K562 treated with DMSO at 1 percent for 4 hours (cell line): ENCODE measurements around the gene KCND2. TPM values are rescaled to one million over a fixed set of nuclear protein-coding genes. Genes with fewer than 3 reads are reported as not detected.

Source experiments
- total RNA-seq: library from RNA; unstranded; fragments of 300-600 nt; gene quantifications from 2 replicates; pipeline ENCODE4 v1.2.3, GENCODE V29; 2022; ENCODE audit not compliant: insufficient read depth

KCND2 gene
- not detected in 2 replicates for total RNA-seq

DNA sequence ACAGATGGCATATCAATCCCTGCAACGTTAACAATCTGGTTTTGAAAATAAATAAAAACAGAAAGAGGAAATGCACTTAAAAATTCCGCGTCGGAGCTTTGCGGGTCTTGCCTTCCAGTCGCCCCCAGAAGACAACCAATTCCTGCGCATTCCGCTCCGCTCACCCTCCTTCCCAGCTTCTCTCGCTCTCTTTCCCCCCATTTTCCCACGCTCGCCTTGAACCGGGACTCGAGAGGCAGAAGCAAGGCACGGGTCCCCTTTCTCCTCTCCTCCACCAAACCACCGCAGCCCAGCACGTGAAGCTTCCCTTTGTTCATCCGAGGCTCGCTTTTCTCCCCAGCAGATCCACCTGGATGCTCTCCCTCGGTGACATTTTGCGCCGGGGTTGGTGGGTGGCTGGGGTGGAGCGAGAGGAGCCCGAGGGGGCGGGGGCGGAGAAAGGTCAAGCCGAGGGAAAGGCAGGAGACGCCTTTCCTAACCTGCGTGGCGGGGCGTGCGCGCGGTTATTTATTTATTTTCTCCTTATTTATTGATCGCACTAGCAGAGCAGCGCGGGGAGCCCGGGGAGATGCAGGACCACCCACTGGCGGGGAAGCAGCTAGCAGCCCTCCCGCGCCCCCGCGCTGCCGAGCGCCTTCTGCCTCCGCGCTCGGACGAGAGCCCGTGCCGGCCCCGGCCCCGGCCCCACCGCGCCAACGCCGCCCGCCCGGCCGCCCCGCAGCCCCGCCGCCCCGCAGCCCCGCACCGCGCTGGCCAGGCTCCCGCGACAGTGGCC is at the start of gene KCND2:
KCND2 (plus strand) TSS at position 475 of the 775 bp plus-strand sequence.

